ENCODE measurements around the gene GRB10.

Gene GRB10

GRCh38 chr7:50807026-50807730 lies 24.5 kb upstream of the GRB10 start:
- no peaks in the 10 kb centered on the region for H3K9me3 ChIP-seq (ENCODE audit: insufficient read depth, low read length, severe bottlenecking)
- no peak overlapping the region for H3K4me3 ChIP-seq (ENCODE audit: low read depth in 1 of 2, low read length in 2 of 2)
- no peak overlapping the region for H2AFZ ChIP-seq (ENCODE audit: low read depth, low read length)
- no peaks in the 10 kb centered on the region for H3K27me3 ChIP-seq (ENCODE audit: insufficient read depth, low read length, poor library complexity)
- no peak overlapping the region for H3K27ac ChIP-seq (ENCODE audit: low read length)
- no peak for TF ChIP-seq EZH2 (IDR thresholded peaks at IDR 0.05; ENCODE audit: borderline replicate concordance, low read depth, low read length, severe bottlenecking)
- TF ChIP-seq CTCF (IDR thresholded peaks at IDR 0.05; ENCODE audit: borderline replicate concordance, extremely low read depth, low read length, poor library complexity, severe bottlenecking), result no peak
- H3K36me3 ChIP-seq (ENCODE audit: insufficient read depth, low read length), result no peaks in the 10 kb centered on the region
- H4K20me1 ChIP-seq (ENCODE audit: insufficient read depth, low read length), result no peaks in the 10 kb centered on the region
- no peaks in the 10 kb centered on the region for H3K79me2 ChIP-seq (ENCODE audit: insufficient read depth, low read length)
- ATAC-seq (ENCODE audit: insufficient read depth, low read depth), result no peak
- DNase-seq, result no peak
- no peak overlapping the region for H3K4me2 ChIP-seq (ENCODE audit: insufficient read depth, low read length)
- H3K4me1 ChIP-seq (ENCODE audit: insufficient read depth, low read length), result no peaks in the 10 kb centered on the region
- H3K9ac ChIP-seq (ENCODE audit: low read depth, low read length), result no peak overlapping the region

GRCh38 chr7:50806143-50806542 lies 23.4 kb upstream of the GRB10 start:
- H3K36me3 ChIP-seq (ENCODE audit: insufficient read depth, low read length), result no peaks in the 10 kb centered on the region
- TF ChIP-seq EZH2 (IDR thresholded peaks at IDR 0.05; ENCODE audit: borderline replicate concordance, low read depth, low read length, severe bottlenecking) (no peak), CTCF (IDR thresholded peaks at IDR 0.05; ENCODE audit: borderline replicate concordance, extremely low read depth, low read length, poor library complexity, severe bottlenecking) (no peak)
- H4K20me1 ChIP-seq (ENCODE audit: insufficient read depth, low read length), result no peaks in the 10 kb centered on the region
- no peak for DNase-seq
- H3K4me2 ChIP-seq (ENCODE audit: insufficient read depth, low read length), result no peak overlapping the region
- no peak overlapping the region for H3K9ac ChIP-seq (ENCODE audit: low read depth, low read length)
- no peaks in the 10 kb centered on the region for H3K4me1 ChIP-seq (ENCODE audit: insufficient read depth, low read length)
- no peaks in the 10 kb centered on the region for H3K9me3 ChIP-seq (ENCODE audit: insufficient read depth, low read length, severe bottlenecking)
- no peak overlapping the region for H3K27ac ChIP-seq (ENCODE audit: low read length)
- no peak for ATAC-seq (ENCODE audit: insufficient read depth, low read depth)
- no peak overlapping the region for H2AFZ ChIP-seq (ENCODE audit: low read depth, low read length)
- H3K79me2 ChIP-seq (ENCODE audit: insufficient read depth, low read length), result no peaks in the 10 kb centered on the region
- H3K4me3 ChIP-seq (ENCODE audit: low read depth in 1 of 2, low read length in 2 of 2), result no peak overlapping the region
- H3K27me3 ChIP-seq (ENCODE audit: insufficient read depth, low read length, poor library complexity), result no peaks in the 10 kb centered on the region

GRCh38 chr7:50805447-50806125 lies 22.9 kb upstream of the GRB10 start:
- no peak overlapping the region for H2AFZ ChIP-seq (ENCODE audit: low read depth, low read length)
- no peak overlapping the region for H3K27ac ChIP-seq (ENCODE audit: low read length)
- H3K36me3 ChIP-seq (ENCODE audit: insufficient read depth, low read length), result no peaks in the 10 kb centered on the region
- no peaks in the 10 kb centered on the region for H4K20me1 ChIP-seq (ENCODE audit: insufficient read depth, low read length)
- H3K79me2 ChIP-seq (ENCODE audit: insufficient read depth, low read length), result no peaks in the 10 kb centered on the region
- no peak overlapping the region for H3K4me3 ChIP-seq (ENCODE audit: low read depth in 1 of 2, low read length in 2 of 2)
- ATAC-seq (ENCODE audit: insufficient read depth, low read depth) (no peak), DNase-seq (no peak)
- H3K9ac ChIP-seq (ENCODE audit: low read depth, low read length), result no peak overlapping the region
- H3K4me1 ChIP-seq (ENCODE audit: insufficient read depth, low read length), result no peaks in the 10 kb centered on the region
- H3K27me3 ChIP-seq (ENCODE audit: insufficient read depth, low read length, poor library complexity), result no peaks in the 10 kb centered on the region
- H3K9me3 ChIP-seq (ENCODE audit: insufficient read depth, low read length, severe bottlenecking), result no peaks in the 10 kb centered on the region
- H3K4me2 ChIP-seq (ENCODE audit: insufficient read depth, low read length), result no peak overlapping the region
- TF ChIP-seq CTCF (IDR thresholded peaks at IDR 0.05; ENCODE audit: borderline replicate concordance, extremely low read depth, low read length, poor library complexity, severe bottlenecking), result no peak
- TF ChIP-seq EZH2 (IDR thresholded peaks at IDR 0.05; ENCODE audit: borderline replicate concordance, low read depth, low read length, severe bottlenecking), result no peak
